Testis (tissue), 2 donors: ENCODE data around the gene ARMC3.

Experiments used
- POLR2A ChIP-seq: fragments of 450-650 bp; IDR thresholded peaks from one replicate; pipeline ENCODE4 v1.6.1; 2017; ENCODE audit warnings: antibody characterized with exemption, mild to moderate bottlenecking, moderate library complexity
- TF ChIP-seq, protein P1 (sequence below), 3 experiments: fragments of 450-650 bp in 2 of 3; fragments of 200-600 bp in 1 of 3; sonication (generic) in 1 of 3; IDR thresholded peaks; one replicate each; pipeline ENCODE4 v1.5.1; 2016 to 2019; ENCODE audit warnings: antibody characterized with exemption in 3 of 3, mild to moderate bottlenecking in 2 of 3, moderate library complexity in 1 of 3

DNA sequence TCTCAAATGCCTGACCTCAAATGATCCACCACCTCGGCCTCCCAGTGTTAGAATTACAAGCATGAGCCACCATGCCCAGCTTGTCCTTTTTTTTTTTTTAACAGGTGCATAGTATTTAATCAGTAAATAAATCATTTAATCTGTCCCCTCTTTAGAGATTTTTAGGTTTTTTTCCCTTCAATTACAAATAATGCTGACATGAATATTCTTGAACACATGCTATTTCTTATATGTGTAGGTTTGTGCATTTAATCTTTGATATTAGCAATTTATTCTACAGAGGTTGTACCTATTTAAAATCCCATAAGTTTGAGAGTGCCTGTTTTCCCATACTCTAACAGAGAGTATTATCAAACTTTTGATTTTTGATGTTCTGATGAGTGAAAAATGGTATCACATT, 24.2 kb upstream of the ARMC3 start:
- TF ChIP-seq, protein P1, sequence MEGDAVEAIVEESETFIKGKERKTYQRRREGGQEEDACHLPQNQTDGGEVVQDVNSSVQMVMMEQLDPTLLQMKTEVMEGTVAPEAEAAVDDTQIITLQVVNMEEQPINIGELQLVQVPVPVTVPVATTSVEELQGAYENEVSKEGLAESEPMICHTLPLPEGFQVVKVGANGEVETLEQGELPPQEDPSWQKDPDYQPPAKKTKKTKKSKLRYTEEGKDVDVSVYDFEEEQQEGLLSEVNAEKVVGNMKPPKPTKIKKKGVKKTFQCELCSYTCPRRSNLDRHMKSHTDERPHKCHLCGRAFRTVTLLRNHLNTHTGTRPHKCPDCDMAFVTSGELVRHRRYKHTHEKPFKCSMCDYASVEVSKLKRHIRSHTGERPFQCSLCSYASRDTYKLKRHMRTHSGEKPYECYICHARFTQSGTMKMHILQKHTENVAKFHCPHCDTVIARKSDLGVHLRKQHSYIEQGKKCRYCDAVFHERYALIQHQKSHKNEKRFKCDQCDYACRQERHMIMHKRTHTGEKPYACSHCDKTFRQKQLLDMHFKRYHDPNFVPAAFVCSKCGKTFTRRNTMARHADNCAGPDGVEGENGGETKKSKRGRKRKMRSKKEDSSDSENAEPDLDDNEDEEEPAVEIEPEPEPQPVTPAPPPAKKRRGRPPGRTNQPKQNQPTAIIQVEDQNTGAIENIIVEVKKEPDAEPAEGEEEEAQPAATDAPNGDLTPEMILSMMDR (IDR thresholded peaks at IDR 0.05): no peak
- TF ChIP-seq POLR2A: no peak
